Astrocyte of the cerebellum (primary cell): ENCODE data around the gene ZCCHC2.

Source experiments
- DNase-seq: peaks from one replicate; pipeline ENCODE4 v3.0.0-alpha.2; 2011; ENCODE audit warnings: low read depth
- H3K4me3 ChIP-seq: 2 replicates; pipeline ENCODE4 v1.5.1; 2011; ENCODE audit warnings: mild to moderate bottlenecking, low read depth, low read length, moderate library complexity
- CTCF ChIP-seq: IDR thresholded peaks from 2 replicates; pipeline ENCODE4 v1.5.1; 2012; ENCODE audit warnings: low read length, low read depth, moderate library complexity, mild to moderate bottlenecking; ENCODE audit errors: missing control alignments
- in situ Hi-C: cut with HindIII; loops from 2 replicates; pipeline ENCODE4 v1.10.0; 2017; ENCODE audit warnings: low sequenced_read_pairs

ZCCHC2 gene

DNA sequence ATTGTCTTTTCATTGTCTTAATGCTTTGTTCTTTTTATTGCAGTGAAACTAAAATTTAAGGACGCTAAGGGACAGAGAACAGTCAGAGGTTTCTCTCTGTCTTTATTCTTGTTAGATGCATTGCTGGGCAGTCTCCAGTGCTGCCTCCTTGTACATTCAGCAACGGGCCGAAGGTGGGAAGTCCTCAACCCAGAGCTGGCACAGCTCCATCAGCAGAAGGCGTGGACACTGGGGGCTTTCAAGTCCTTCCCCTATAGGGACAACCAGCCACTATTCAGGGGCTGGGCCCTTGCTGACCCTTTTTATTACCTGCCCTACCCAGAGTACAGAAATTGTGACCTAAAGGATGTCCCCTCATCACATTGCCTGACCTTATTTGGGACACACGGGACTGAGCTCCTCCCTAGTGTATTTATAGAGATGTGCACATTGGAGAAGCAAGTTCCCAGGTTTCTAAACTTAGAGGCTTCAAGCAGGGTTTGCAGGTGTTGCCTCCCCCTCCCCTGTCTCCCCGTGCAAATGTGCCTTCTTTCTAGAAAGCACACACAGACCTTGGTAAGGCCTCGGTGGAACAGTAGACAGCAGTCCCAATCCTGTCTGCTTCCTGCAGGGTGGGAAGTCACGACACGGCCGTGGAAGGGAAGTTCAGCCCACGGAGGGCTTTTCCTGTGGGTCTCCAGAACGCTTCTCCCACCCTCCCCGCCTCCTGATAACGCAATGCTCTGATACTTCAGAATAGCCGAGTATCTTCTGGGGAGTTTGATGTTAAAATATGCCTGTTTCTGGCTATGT is 68.2 kb downstream of the ZCCHC2 start:
- in situ Hi-C loops = loop anchor here (25.0 kb wide), 2 partner anchors 396 to 404 kb away; partner anchors contain the start of genes PIGN and RELCH
- no peak for TF ChIP-seq CTCF
- H3K4me3 ChIP-seq = no peak overlapping the region
- DNase-seq = no peak

DNA sequence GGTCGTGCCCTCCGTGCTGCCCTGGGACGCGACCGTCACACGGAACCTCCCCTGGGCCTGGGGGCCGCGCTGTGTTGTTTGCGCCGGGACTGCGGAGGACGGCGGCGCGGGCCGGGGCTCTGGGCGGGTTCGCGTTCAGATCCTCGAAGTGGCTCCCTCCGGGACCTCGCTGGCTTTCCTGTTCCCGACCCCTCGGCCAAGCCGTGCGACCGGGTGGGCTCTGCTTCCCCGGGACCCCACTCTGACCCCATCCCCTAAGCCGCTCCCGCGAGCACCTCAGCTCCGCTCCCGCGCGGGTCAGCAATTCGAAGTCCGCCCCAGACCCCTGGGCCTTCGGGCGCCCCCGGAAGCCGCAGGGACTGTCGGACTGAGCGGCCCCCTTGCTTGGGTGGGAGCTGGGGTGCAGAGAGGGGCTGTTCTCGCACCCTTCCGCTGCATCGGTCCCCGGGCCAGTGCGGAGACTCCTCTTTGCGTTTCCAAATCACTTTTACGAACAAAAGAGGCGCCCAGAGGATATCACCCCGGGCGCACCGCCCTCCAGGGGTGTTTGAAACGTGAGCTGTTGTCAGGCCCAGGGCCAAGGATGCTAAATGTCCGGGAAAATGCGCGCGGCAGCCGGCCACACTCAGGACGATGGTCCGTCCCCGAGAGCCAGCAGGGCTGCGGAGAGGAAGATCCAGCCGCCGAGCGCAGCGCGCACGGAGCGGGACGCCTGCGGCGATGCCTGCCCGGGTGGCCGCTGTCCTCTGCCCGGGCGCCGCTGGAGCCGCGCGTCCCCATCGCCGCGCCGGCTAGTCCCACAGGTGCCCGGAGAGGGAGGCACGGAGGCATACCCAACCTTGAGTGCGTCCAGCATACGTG is 73.5 kb downstream of the ZCCHC2 start:
- H3K4me3 ChIP-seq = peak overlapping the region; percentile 37
- TF ChIP-seq CTCF = no peak
- DNase-seq = no peak
- in situ Hi-C loops = loop anchor here (25.0 kb wide), 2 partner anchors 391 to 409 kb away; partner anchors contain the start of genes PIGN and RELCH

DNA sequence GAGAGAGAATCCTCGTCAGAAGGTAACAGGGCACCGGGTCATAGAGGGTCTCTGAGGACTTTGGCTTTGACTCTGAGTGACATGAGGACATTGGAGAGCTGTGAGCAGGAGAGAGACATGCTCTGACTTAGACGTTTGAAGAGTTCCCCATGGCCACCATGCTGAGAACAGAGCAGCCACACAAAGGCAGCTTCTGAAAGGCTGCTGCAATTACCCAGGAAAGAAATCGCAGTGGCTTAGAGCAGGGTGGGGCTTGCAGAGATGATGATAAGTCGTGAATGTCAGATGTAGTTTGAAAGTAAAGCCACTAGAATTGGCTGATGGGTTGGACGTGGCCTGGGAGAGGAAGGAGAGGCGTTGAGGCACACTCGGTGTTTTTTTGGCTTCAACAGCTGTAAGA is 79.0 kb downstream of the ZCCHC2 start:
- TF ChIP-seq CTCF = no peak
- no peak overlapping the region for H3K4me3 ChIP-seq
- no peak for DNase-seq
- in situ Hi-C loops = no loop called here

GRCh38 chr18:62602706-62603105 is 79.9 kb downstream of the ZCCHC2 start:
- no peak for TF ChIP-seq CTCF
- no peak overlapping the region for H3K4me3 ChIP-seq
- in situ Hi-C loops = no loop called here
- DNase-seq = no peak

DNA sequence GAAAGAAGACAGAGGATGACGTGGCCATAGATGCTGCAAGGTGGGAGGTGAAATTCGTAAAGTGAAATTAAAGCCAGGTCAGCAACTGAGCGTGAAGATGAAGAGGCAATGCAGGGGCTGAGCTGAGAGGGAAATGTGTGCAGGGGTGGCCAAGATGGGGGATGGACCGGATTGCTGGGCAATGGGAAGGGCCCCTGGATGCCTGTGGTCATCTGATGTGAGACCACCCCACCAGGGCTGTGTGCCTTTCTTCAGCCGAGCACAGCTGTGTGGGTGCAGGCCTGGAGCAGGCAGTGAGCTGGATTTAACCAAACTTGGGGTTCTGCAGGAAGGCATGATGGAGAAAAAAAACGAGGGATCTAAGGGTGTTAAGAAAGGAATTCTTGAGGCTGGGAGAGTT is 80.4 kb downstream of the ZCCHC2 start:
- no peak for TF ChIP-seq CTCF
- no peak overlapping the region for H3K4me3 ChIP-seq
- no peak for DNase-seq
- in situ Hi-C loops = no loop called here

DNA sequence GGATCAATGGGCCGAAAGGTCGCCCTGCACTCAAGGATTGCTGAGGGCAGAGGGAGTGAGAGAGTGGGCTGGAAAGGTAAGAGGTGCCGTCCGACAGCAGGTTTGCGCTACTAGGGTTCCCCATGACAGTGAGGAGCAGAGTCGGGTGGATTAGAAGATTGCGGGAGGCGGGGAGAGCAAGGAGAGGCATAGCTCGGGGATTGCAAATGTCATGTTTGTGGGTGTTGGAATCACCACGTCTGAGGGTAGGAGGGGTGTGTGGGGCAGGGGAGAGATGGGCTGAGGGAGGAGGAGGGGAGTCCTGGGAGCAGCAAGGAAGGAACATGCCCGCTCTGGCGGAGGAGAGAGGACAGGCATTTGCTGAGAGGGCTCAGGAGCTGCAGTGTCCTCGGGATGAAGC is 81.2 kb downstream of the ZCCHC2 start:
- in situ Hi-C loops = no loop called here
- no peak for TF ChIP-seq CTCF
- DNase-seq = no peak

More for the DNA sequence above, 81.2 kb downstream of the ZCCHC2 start:
- H3K4me3 ChIP-seq = no peak overlapping the region
